Measurements from ENCODE around the gene ALKBH5. TPM values are rescaled to one million over a fixed set of nuclear protein-coding genes. Genes with fewer than 3 reads are reported as not detected.
A peak's percentile ranks its signal among the peaks of the same experiment; 100 is the strongest.

ALKBH5 gene
- total RNA-seq, 1 experiment from 2014 or later, result 105 TPM

DNA sequence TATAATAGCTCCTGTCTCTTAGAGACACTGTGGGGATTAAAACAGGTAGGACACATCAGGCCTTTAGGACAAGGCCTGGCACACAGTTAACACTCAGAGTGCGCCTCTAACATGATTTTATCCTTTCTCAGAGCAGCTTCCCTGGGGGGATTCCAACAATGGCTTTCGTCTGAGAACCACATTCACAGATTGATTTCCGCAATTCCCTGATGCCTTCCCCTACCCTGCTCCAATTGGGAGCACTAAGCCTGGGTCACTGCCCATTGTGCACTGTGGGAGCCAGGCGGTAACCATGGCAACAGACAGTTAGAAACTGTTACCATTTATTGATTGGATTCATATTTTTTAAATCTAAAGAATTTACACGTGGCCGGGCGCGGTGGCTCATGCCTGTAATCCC lies 5.9 kb upstream of the ALKBH5 start:
- Mint-ChIP-seq H3K27me3 (ENCODE audit: low read depth) (no peaks in the 10 kb centered on the region), H3K9me3 (no peaks in the 10 kb centered on the region), H3K4me3 (no peak overlapping the region), H3K27ac (no peak overlapping the region), H3K36me3 (no peaks in the 10 kb centered on the region), H3K4me1 (peaks cover 12% of the 10 kb centered on the region)
- ChIA-PET CTCF (no interaction called here), POLR2A (no interaction called here)
- DNase-seq (ENCODE audit: low spot score) (no peak), ATAC-seq (no peak)
- TF ChIP-seq, protein P1, sequence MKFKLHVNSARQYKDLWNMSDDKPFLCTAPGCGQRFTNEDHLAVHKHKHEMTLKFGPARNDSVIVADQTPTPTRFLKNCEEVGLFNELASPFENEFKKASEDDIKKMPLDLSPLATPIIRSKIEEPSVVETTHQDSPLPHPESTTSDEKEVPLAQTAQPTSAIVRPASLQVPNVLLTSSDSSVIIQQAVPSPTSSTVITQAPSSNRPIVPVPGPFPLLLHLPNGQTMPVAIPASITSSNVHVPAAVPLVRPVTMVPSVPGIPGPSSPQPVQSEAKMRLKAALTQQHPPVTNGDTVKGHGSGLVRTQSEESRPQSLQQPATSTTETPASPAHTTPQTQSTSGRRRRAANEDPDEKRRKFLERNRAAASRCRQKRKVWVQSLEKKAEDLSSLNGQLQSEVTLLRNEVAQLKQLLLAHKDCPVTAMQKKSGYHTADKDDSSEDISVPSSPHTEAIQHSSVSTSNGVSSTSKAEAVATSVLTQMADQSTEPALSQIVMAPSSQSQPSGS (CRISPR knock-in tag; IDR thresholded peaks at IDR 0.05; ENCODE audit: borderline replicate concordance, low read depth), result no peak
- TF ChIP-seq EMX1 (CRISPR knock-in tag; IDR thresholded peaks at IDR 0.05) (no peak), ETV6 (CRISPR knock-in tag; IDR thresholded peaks at IDR 0.05) (no peak), ATF1 (CRISPR knock-in tag; IDR thresholded peaks at IDR 0.05) (no peak), GRHL2 (CRISPR knock-in tag; IDR thresholded peaks at IDR 0.05; ENCODE audit: insufficient replicate concordance, severe bottlenecking) (no peak), ZNF121 (CRISPR knock-in tag; IDR thresholded peaks at IDR 0.05) (no peak), NR2C2 (CRISPR knock-in tag; IDR thresholded peaks at IDR 0.05) (no peak), ZNF317 (CRISPR knock-in tag; IDR thresholded peaks at IDR 0.05; ENCODE audit: borderline replicate concordance, low read depth) (no peak)

DNA sequence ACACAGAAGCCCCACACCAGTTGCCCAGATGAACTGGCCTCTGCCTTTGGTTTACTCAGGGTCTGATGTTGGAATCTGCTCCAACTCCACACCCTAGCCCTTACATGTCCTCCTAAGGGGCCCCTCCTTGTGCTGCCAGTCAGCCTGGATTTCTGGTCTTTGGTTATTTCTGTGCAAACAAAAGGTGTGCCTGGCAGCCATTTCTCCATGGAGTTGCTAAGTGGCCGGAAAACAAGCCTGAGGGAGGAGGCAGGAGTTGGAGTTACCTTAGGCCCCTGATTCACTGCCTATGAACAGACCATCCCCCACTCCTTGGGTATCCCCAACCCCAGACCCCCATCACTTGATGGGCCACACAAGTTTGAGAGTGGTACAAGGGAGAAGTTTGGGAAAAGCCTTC lies 4.4 kb upstream of the ALKBH5 start:
- Mint-ChIP-seq H3K36me3 (no peaks in the 10 kb centered on the region), H3K9me3 (no peaks in the 10 kb centered on the region), H3K27ac (peak overlapping the region; percentile 82; the same call in 1 of the 2 replicates), H3K27me3 (ENCODE audit: low read depth) (no peaks in the 10 kb centered on the region), H3K4me1 (peaks cover 12% of the 10 kb centered on the region), H3K4me3 (no peak overlapping the region)
- ChIA-PET CTCF (no interaction called here), POLR2A (interaction anchor here (0.7 kb wide), 1 partner anchor 25 kb away, joined by 3 read pairs; no protein-coding TSS in a partner anchor)
- no peak for ATAC-seq
- TF ChIP-seq CREM (CRISPR knock-in tag; IDR thresholded peaks at IDR 0.05) (no peak), NFYB (CRISPR knock-in tag; conservative IDR thresholded peaks at IDR 0.05; ENCODE audit: low read depth) (no peak), JUN (CRISPR knock-in tag; IDR thresholded peaks at IDR 0.05) (no peak), RELA (CRISPR knock-in tag; IDR thresholded peaks at IDR 0.05; ENCODE audit: borderline replicate concordance) (no peak), NR3C1 (CRISPR knock-in tag; conservative IDR thresholded peaks at IDR 0.05; ENCODE audit: low read depth) (no peak), CBFB (CRISPR knock-in tag; IDR thresholded peaks at IDR 0.05; ENCODE audit: low read depth) (no peak)
- TF ChIP-seq, protein P2, sequence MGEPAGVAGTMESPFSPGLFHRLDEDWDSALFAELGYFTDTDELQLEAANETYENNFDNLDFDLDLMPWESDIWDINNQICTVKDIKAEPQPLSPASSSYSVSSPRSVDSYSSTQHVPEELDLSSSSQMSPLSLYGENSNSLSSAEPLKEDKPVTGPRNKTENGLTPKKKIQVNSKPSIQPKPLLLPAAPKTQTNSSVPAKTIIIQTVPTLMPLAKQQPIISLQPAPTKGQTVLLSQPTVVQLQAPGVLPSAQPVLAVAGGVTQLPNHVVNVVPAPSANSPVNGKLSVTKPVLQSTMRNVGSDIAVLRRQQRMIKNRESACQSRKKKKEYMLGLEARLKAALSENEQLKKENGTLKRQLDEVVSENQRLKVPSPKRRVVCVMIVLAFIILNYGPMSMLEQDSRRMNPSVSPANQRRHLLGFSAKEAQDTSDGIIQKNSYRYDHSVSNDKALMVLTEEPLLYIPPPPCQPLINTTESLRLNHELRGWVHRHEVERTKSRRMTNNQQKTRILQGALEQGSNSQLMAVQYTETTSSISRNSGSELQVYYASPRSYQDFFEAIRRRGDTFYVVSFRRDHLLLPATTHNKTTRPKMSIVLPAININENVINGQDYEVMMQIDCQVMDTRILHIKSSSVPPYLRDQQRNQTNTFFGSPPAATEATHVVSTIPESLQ (CRISPR knock-in tag; IDR thresholded peaks at IDR 0.05), result no peak
- TF ChIP-seq, protein P3, sequence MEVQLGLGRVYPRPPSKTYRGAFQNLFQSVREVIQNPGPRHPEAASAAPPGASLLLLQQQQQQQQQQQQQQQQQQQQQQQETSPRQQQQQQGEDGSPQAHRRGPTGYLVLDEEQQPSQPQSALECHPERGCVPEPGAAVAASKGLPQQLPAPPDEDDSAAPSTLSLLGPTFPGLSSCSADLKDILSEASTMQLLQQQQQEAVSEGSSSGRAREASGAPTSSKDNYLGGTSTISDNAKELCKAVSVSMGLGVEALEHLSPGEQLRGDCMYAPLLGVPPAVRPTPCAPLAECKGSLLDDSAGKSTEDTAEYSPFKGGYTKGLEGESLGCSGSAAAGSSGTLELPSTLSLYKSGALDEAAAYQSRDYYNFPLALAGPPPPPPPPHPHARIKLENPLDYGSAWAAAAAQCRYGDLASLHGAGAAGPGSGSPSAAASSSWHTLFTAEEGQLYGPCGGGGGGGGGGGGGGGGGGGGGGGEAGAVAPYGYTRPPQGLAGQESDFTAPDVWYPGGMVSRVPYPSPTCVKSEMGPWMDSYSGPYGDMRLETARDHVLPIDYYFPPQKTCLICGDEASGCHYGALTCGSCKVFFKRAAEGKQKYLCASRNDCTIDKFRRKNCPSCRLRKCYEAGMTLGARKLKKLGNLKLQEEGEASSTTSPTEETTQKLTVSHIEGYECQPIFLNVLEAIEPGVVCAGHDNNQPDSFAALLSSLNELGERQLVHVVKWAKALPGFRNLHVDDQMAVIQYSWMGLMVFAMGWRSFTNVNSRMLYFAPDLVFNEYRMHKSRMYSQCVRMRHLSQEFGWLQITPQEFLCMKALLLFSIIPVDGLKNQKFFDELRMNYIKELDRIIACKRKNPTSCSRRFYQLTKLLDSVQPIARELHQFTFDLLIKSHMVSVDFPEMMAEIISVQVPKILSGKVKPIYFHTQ (CRISPR knock-in tag; IDR thresholded peaks at IDR 0.05), result no peak
- TF ChIP-seq, protein P4, sequence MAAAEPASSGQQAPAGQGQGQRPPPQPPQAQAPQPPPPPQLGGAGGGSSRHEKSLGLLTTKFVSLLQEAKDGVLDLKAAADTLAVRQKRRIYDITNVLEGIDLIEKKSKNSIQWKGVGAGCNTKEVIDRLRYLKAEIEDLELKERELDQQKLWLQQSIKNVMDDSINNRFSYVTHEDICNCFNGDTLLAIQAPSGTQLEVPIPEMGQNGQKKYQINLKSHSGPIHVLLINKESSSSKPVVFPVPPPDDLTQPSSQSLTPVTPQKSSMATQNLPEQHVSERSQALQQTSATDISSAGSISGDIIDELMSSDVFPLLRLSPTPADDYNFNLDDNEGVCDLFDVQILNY (CRISPR knock-in tag; IDR thresholded peaks at IDR 0.05), result no peak
- TF ChIP-seq, protein P5, sequence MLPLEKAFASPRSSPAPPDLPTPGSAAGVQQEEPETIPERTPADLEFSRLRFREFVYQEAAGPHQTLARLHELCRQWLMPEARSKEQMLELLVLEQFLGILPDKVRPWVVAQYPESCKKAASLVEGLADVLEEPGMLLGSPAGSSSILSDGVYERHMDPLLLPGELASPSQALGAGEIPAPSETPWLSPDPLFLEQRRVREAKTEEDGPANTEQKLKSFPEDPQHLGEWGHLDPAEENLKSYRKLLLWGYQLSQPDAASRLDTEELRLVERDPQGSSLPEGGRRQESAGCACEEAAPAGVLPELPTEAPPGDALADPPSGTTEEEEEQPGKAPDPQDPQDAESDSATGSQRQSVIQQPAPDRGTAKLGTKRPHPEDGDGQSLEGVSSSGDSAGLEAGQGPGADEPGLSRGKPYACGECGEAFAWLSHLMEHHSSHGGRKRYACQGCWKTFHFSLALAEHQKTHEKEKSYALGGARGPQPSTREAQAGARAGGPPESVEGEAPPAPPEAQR (CRISPR knock-in tag; IDR thresholded peaks at IDR 0.05), result no peak
- TF ChIP-seq, protein P6, sequence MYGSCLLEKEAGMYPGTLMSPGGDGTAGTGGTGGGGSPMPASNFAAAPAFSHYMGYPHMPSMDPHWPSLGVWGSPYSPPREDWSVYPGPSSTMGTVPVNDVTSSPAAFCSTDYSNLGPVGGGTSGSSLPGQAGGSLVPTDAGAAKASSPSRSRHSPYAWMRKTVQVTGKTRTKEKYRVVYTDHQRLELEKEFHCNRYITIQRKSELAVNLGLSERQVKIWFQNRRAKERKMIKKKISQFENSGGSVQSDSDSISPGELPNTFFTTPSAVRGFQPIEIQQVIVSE (CRISPR knock-in tag; IDR thresholded peaks at IDR 0.05; ENCODE audit: borderline replicate concordance), result no peak
- DNase-seq (ENCODE audit: low spot score), result no peak

Measured in WTC11 (cell line).